Measurements from ENCODE around the gene ISG15. TPM values are rescaled to one million over a fixed set of nuclear protein-coding genes. Genes with fewer than 3 reads are reported as not detected.

Gene ISG15
- total and polyA plus RNA-seq, 2 of the 13 experiments (the other 11 are each of a cell fraction or from before 2014, with no cell fraction given) = 42.1 to 54.9 TPM

- TF ChIP-seq ARID2 (CRISPR knock-in tag; IDR thresholded peaks at IDR 0.05; ENCODE audit: borderline replicate concordance) = no peak
- TF ChIP-seq NFATC3 (CRISPR knock-in tag; IDR thresholded peaks at IDR 0.05) = no peak
- peak; percentile 92 for TF ChIP-seq SALL2 (CRISPR knock-in tag; IDR thresholded peaks at IDR 0.05)
- TF ChIP-seq FOXP4 (CRISPR knock-in tag; IDR thresholded peaks at IDR 0.05) = peak; percentile 24; the same call in 1 of the 2 replicates
- TF ChIP-seq ZNF878 (CRISPR knock-in tag; IDR thresholded peaks at IDR 0.05) = no peak
- TF ChIP-seq ZNF260 (CRISPR knock-in tag; IDR thresholded peaks at IDR 0.05; ENCODE audit: borderline replicate concordance, low read depth) = no peak
- no peak for TF ChIP-seq ETS1 (CRISPR knock-in tag; IDR thresholded peaks at IDR 0.05)
- TF ChIP-seq ZMYM3 (CRISPR knock-in tag; IDR thresholded peaks at IDR 0.05) = 0 out of 2 replicates have a peak, but pooled peaks have one; percentile 12
- 0 out of 2 replicates have a peak, but pooled peaks have one; percentile 51 for TF ChIP-seq ZNF619 (CRISPR knock-in tag; IDR thresholded peaks at IDR 0.05)
- no peak for TF ChIP-seq RFX1 (IDR thresholded peaks at IDR 0.05)
- 0 out of 2 replicates have a peak, but pooled peaks have one; percentile 62 for TF ChIP-seq ETV6 (CRISPR knock-in tag; conservative IDR thresholded peaks at IDR 0.05)
- TF ChIP-seq HMGXB4 (CRISPR knock-in tag; IDR thresholded peaks at IDR 0.05; ENCODE audit: borderline replicate concordance in 1 of 2, low read depth in 1 of 2) = peak; percentile 79 to 91
- peak; percentile 61; the same call in 1 of the 2 replicates for TF ChIP-seq ATF5 (CRISPR knock-in tag; IDR thresholded peaks at IDR 0.05; ENCODE audit: low read depth)
- TF ChIP-seq SMAD9 (CRISPR knock-in tag; IDR thresholded peaks at IDR 0.05) = no peak
- no peak for TF ChIP-seq ZNF33A (CRISPR knock-in tag; IDR thresholded peaks at IDR 0.05; ENCODE audit: borderline replicate concordance)
- TF ChIP-seq DR1 (CRISPR knock-in tag; IDR thresholded peaks at IDR 0.05) = no peak; the same call in 1 of the 2 replicates
- no peak for TF ChIP-seq ZNF432 (CRISPR knock-in tag; IDR thresholded peaks at IDR 0.05; ENCODE audit: borderline replicate concordance)
- TF ChIP-seq ZNF547 (CRISPR knock-in tag; IDR thresholded peaks at IDR 0.05) = peak; percentile 95
- TF ChIP-seq ZNF740 (CRISPR knock-in tag; IDR thresholded peaks at IDR 0.05) = no peak
- peak; percentile 51; the same call in 1 of the 2 replicates for TF ChIP-seq KLF15 (CRISPR knock-in tag; IDR thresholded peaks at IDR 0.05; ENCODE audit: borderline replicate concordance)
- no peak for TF ChIP-seq ZFP36L2 (CRISPR knock-in tag; IDR thresholded peaks at IDR 0.05)
Observed at GRCh38 chr1:1000357-1001056, 12.8 kb upstream of the ISG15 start (continued).

All from HepG2 (cell line).